ENCODE measurements around the gene KCNH8. TPM values are rescaled to one million over a fixed set of nuclear protein-coding genes. Genes with fewer than 3 reads are reported as not detected.

The KCNH8 gene
- total and polyA plus RNA-seq, 2 donors (not counting 1 experiment from before 2014, with no cell fraction given) = under 0.01 TPM; not detected in 1

GRCh38 chr3:19272296-19272695, 124.0 kb downstream of the KCNH8 start:
- TF ChIP-seq CTCF (conservative IDR thresholded peaks at IDR 0.05 in 1 of 2, IDR thresholded peaks at IDR 0.05 in 1 of 2; ENCODE audit: low read depth in 1 of 2, low read length in 2 of 2) = no peak
- no peak for TF ChIP-seq EZH2 (IDR thresholded peaks at IDR 0.05; ENCODE audit: low read length, missing control alignments)
- no peaks in the 10 kb centered on the region for H3K79me2 ChIP-seq (ENCODE audit: control insufficient read depth, insufficient read depth, low read length)
- H3K4me2 ChIP-seq (ENCODE audit: extremely low read depth, insufficient read depth, low read length) = no peak overlapping the region

GRCh38 chr3:19273091-19273490, 124.8 kb downstream of the KCNH8 start:
- Histone ChIP-seq H3K4me2 (ENCODE audit: extremely low read depth, insufficient read depth, low read length) (no peak overlapping the region), H3K27ac (ENCODE audit: insufficient read depth, low read length) (no peak overlapping the region), H3K4me3 (replicated peaks in 1 of 4; ENCODE audit: control extremely low read depth in 1 of 4, insufficient read depth in 1 of 4, low read depth in 3 of 4, low read length in 4 of 4) (no peak overlapping the region), H3K79me2 (ENCODE audit: control insufficient read depth, insufficient read depth, low read length) (no peaks in the 10 kb centered on the region), H3K36me3 (ENCODE audit: control insufficient read depth, insufficient read depth, low read length) (no peaks in the 10 kb centered on the region), H3K9me3 (ENCODE audit: control insufficient read depth, insufficient read depth, low read depth, low read length) (no peaks in the 10 kb centered on the region), H2AFZ (ENCODE audit: low read length) (no peak overlapping the region), H4K20me1 (ENCODE audit: control insufficient read depth, extremely low read depth, insufficient read depth, low read length) (no peaks in the 10 kb centered on the region), H3K9ac (ENCODE audit: insufficient read depth, low read length) (no peak overlapping the region), H3K4me1 (ENCODE audit: control insufficient read depth, extremely low read depth, insufficient read depth, low read length) (no peaks in the 10 kb centered on the region), H3K27me3 (ENCODE audit: control insufficient read depth, insufficient read depth, low read length) (no peaks in the 10 kb centered on the region)
- no peak for DNase-seq (ENCODE audit: low read depth in 2 of 2)
- TF ChIP-seq CTCF (conservative IDR thresholded peaks at IDR 0.05 in 1 of 2, IDR thresholded peaks at IDR 0.05 in 1 of 2; ENCODE audit: low read depth in 1 of 2, low read length in 2 of 2) (no peak), EZH2 (IDR thresholded peaks at IDR 0.05; ENCODE audit: low read length, missing control alignments) (no peak)

More at GRCh38 chr3:19272296-19272695, 124.0 kb downstream of the KCNH8 start:
- no peak for DNase-seq (ENCODE audit: low read depth in 2 of 2)
- Histone ChIP-seq H3K4me1 (ENCODE audit: control insufficient read depth, extremely low read depth, insufficient read depth, low read length) (no peaks in the 10 kb centered on the region), H2AFZ (ENCODE audit: low read length) (no peak overlapping the region), H4K20me1 (ENCODE audit: control insufficient read depth, extremely low read depth, insufficient read depth, low read length) (no peaks in the 10 kb centered on the region), H3K27ac (ENCODE audit: insufficient read depth, low read length) (no peak overlapping the region), H3K4me3 (replicated peaks in 1 of 4; ENCODE audit: control extremely low read depth in 1 of 4, insufficient read depth in 1 of 4, low read depth in 3 of 4, low read length in 4 of 4) (no peak overlapping the region), H3K36me3 (ENCODE audit: control insufficient read depth, insufficient read depth, low read length) (no peaks in the 10 kb centered on the region), H3K27me3 (ENCODE audit: control insufficient read depth, insufficient read depth, low read length) (no peaks in the 10 kb centered on the region), H3K9me3 (ENCODE audit: control insufficient read depth, insufficient read depth, low read depth, low read length) (no peaks in the 10 kb centered on the region), H3K9ac (ENCODE audit: insufficient read depth, low read length) (no peak overlapping the region)

GRCh38 chr3:19274576-19274975, 126.3 kb downstream of the KCNH8 start:
- Histone ChIP-seq H3K4me2 (ENCODE audit: extremely low read depth, insufficient read depth, low read length) (no peak overlapping the region), H3K9me3 (ENCODE audit: control insufficient read depth, insufficient read depth, low read depth, low read length) (no peaks in the 10 kb centered on the region), H3K4me3 (replicated peaks in 1 of 4; ENCODE audit: control extremely low read depth in 1 of 4, insufficient read depth in 1 of 4, low read depth in 3 of 4, low read length in 4 of 4) (no peak overlapping the region), H2AFZ (ENCODE audit: low read length) (no peak overlapping the region), H3K36me3 (ENCODE audit: control insufficient read depth, insufficient read depth, low read length) (no peaks in the 10 kb centered on the region), H4K20me1 (ENCODE audit: control insufficient read depth, extremely low read depth, insufficient read depth, low read length) (no peaks in the 10 kb centered on the region), H3K4me1 (ENCODE audit: control insufficient read depth, extremely low read depth, insufficient read depth, low read length) (no peaks in the 10 kb centered on the region), H3K27ac (ENCODE audit: insufficient read depth, low read length) (no peak overlapping the region), H3K9ac (ENCODE audit: insufficient read depth, low read length) (no peak overlapping the region), H3K27me3 (ENCODE audit: control insufficient read depth, insufficient read depth, low read length) (no peaks in the 10 kb centered on the region), H3K79me2 (ENCODE audit: control insufficient read depth, insufficient read depth, low read length) (no peaks in the 10 kb centered on the region)
- TF ChIP-seq CTCF (conservative IDR thresholded peaks at IDR 0.05 in 1 of 2, IDR thresholded peaks at IDR 0.05 in 1 of 2; ENCODE audit: low read depth in 1 of 2, low read length in 2 of 2) = no peak
- no peak for TF ChIP-seq EZH2 (IDR thresholded peaks at IDR 0.05; ENCODE audit: low read length, missing control alignments)
- no peak for DNase-seq (ENCODE audit: low read depth in 2 of 2)

All from fibroblast of lung (primary cell).